ENCODE measurements around the gene SPDYE3.
"Not testable (repeated sequence)": the region's sequence is repeated elsewhere in the genome, so short reads cannot be mapped to it uniquely, and the experiment has no call there.

Gene SPDYE3

DNA sequence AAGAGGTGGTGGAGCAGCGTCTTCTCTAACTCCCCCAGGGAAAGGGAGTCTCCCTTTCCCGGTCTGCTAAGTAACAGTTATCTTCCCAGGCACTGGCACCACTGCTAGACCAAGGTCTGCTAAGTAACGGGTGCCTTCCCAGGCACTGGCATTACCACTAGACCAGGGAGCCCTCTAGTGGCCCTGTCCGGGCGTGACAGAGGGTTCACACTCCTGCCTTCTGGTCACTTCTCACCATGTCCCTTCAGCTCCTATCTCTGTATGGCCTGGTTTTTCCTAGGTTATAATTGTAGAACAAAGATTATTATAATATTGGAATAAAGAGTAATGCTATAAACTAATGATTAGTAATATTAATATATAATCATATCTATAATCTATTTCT, 37.8 kb downstream of the SPDYE3 start:
- CTCF ChIA-PET, result interaction anchor here (0.8 to 5.4 kb wide), 11 partner anchors 9 to 213 kb away, joined by 3 to 38 read pairs (median 5); no protein-coding TSS in a partner anchor
- H3K4me3 ChIP-seq (ENCODE audit: low read depth, low read length); DNase-seq (ENCODE audit: low read depth, low spot score); POLR2A ChIA-PET: not testable (repeated sequence)
- TF ChIP-seq, protein P1, sequence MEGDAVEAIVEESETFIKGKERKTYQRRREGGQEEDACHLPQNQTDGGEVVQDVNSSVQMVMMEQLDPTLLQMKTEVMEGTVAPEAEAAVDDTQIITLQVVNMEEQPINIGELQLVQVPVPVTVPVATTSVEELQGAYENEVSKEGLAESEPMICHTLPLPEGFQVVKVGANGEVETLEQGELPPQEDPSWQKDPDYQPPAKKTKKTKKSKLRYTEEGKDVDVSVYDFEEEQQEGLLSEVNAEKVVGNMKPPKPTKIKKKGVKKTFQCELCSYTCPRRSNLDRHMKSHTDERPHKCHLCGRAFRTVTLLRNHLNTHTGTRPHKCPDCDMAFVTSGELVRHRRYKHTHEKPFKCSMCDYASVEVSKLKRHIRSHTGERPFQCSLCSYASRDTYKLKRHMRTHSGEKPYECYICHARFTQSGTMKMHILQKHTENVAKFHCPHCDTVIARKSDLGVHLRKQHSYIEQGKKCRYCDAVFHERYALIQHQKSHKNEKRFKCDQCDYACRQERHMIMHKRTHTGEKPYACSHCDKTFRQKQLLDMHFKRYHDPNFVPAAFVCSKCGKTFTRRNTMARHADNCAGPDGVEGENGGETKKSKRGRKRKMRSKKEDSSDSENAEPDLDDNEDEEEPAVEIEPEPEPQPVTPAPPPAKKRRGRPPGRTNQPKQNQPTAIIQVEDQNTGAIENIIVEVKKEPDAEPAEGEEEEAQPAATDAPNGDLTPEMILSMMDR (IDR thresholded peaks at IDR 0.05; ENCODE audit: insufficient read depth, low read length, missing control alignments), result peak; percentile 36

DNA sequence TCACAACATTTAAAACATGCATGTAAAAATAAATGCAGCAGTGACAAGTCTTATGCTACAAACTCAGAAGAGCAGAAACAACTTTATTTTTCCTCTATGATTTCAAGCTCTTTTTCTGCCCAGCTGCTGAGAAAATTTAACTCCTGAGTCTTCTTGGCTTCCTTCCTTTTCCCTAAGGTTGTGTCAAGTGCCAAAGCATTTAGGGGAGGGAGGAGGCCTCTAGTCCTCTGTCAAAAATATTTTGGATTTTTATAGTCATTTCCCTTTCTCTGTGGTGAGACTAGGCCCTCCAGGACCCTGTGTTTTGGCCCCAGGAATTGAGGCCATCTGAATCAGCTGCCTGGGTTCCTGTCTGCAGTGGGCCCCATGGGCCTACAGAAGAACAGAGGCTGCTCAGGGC, 39.4 kb downstream of the SPDYE3 start:
- CTCF ChIA-PET, result interaction anchor here (0.9 to 5.4 kb wide), 10 partner anchors 9 to 367 kb away, joined by 3 to 38 read pairs (median 5); no protein-coding TSS in a partner anchor
- POLR2A ChIA-PET, result no interaction called here

DNA sequence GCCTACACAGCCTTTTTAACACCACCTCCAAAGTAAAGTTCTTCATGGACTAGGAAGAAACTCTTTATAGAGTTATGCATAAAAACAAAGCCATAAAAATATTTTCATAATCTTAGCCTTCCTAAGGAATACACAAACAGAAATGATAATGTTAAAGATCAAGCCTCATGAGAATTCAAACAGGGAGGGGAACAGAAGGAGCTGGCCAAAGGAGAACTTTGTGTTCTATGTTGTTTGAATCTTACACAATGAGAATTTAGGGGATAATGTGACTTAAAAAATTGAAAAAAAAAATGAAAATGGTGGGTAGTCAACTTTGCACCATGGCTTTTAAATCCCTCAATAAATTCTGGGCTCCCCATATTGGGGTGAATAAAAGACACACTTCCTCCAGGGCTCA, 41.3 kb downstream of the SPDYE3 start:
- CTCF ChIA-PET, result interaction anchor here (1.2 to 5.4 kb wide), 3 partner anchors 14 to 216 kb away, joined by 3 to 35 read pairs (median 4); no protein-coding TSS in a partner anchor
- POLR2A ChIA-PET, result no interaction called here
- TF ChIP-seq, protein P1 (IDR thresholded peaks at IDR 0.05; ENCODE audit: insufficient read depth, low read length, missing control alignments), result no peak

More for the DNA sequence above, 39.4 kb downstream of the SPDYE3 start:
- no peak overlapping the region for H3K4me3 ChIP-seq (ENCODE audit: low read depth, low read length)
- DNase-seq (ENCODE audit: low read depth, low spot score), result no peak
- TF ChIP-seq, protein P1 (IDR thresholded peaks at IDR 0.05; ENCODE audit: insufficient read depth, low read length, missing control alignments), result no peak

DNA sequence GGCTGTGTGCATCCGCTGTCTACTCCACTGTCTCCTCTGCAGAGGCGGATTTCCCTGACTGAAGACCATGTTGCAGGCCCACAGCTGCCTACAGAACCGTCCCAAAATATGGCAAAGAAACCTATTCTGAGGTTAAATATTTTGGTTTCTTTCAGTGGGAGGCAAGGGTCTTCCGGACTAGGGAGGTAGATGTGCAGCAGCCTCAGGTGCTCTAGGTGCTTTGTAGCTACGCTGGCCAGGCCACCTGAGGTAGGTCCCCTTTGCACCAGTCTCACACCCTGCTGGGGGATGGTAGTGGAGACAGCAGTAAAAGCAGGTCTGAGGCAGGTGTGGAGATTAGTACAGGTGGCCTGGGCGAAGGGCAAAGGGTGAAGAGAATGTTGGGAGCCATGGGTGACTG, 42.3 kb downstream of the SPDYE3 start:
- TF ChIP-seq, protein P1 (IDR thresholded peaks at IDR 0.05; ENCODE audit: insufficient read depth, low read length, missing control alignments), result no peak
- H3K4me3 ChIP-seq (ENCODE audit: low read depth, low read length), result no peak overlapping the region
- DNase-seq (ENCODE audit: low read depth, low spot score), result no peak
- POLR2A ChIA-PET, result no interaction called here
- CTCF ChIA-PET, result interaction anchor here (1.3 to 5.4 kb wide), 2 partner anchors 132 to 217 kb away, joined by 4 to 35 read pairs; no protein-coding TSS in a partner anchor

More for the DNA sequence above, 41.3 kb downstream of the SPDYE3 start:
- no peak overlapping the region for H3K4me3 ChIP-seq (ENCODE audit: low read depth, low read length)
- DNase-seq (ENCODE audit: low read depth, low spot score), result no peak

DNA sequence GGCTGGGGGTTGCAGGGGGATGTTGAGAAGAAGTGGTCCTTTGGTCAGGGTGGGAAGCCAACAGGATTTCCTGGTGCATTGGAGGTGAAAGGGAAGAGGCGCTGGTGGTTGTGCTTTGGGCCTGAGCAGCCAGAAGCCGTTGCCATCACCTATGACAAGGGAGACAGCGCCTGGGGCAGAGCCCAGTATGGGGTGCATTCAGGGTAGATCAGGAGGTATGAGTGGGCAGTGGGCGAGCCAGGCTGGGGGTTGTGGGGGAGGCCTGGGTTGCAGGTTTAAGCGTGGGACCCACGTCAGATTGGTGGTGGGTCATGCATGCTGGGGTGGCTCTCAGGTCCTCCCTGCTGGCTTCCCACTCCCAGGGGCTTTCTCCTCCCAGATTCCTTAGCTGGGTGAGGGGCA, 44.2 kb downstream of the SPDYE3 start:
- no peak overlapping the region for H3K4me3 ChIP-seq (ENCODE audit: low read depth, low read length)
- ChIA-PET POLR2A (no interaction called here), CTCF (no interaction called here)
- TF ChIP-seq, protein P1 (IDR thresholded peaks at IDR 0.05; ENCODE audit: insufficient read depth, low read length, missing control alignments), result no peak
- DNase-seq (ENCODE audit: low read depth, low spot score), result no peak

DNA sequence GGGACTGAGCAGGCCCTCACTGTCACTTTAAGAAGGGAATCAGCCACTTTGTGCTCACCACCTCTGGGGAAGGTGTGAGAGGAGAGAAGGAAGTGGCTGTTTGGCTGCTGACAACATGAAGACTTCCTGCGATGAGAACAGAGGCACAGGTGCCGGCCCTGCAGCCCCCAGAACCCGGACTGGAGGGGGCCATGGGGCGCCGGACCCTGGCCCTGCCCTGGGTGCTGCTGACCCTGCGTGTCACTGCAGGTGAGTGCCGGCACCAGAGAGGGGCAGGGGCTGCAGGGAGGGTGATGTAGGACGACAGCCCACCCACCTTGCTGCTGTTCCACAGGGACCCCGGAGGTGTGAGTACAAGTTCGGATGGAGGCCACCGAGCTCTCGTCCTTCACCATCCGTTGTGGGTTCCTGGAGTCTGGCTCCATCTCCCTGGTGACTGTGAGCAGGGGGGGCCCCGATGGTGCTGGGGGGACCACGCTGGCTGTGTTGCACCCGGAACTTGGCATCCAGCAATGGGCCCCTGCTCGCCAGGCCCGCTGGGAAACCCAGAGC, 44.8 kb downstream of the SPDYE3 start:
- POLR2A ChIA-PET, result interaction anchor here (0.6 kb wide), 1 partner anchor 1264 kb away, joined by 3 read pairs; no protein-coding TSS in a partner anchor
- DNase-seq (ENCODE audit: low read depth, low spot score); H3K4me3 ChIP-seq (ENCODE audit: low read depth, low read length); CTCF ChIA-PET: not testable (repeated sequence)
